HepG2 (cell line): ENCODE measurements around the gene VEGFB. TPM values are rescaled to one million over a fixed set of nuclear protein-coding genes. Genes with fewer than 3 reads are reported as not detected.

ENCODE experiments used
- ARHGAP35 ChIP-seq: sonication (generic); formaldehyde crosslinking; IDR thresholded peaks from 2 replicates; pipeline ENCODE4 v1.9.0; 2022; ENCODE audit warnings: mild to moderate bottlenecking, inconsistent platforms, moderate library complexity, missing genetic modification reagents, borderline replicate concordance
- CCDC6 ChIP-seq: sonication (generic); formaldehyde crosslinking; IDR thresholded peaks from 2 replicates; pipeline ENCODE4 v1.8.1; 2022; ENCODE audit warnings: mild to moderate bottlenecking, missing genetic modification reagents, moderate library complexity
- CENPT ChIP-seq: sonication (generic); formaldehyde crosslinking; IDR thresholded peaks from 2 replicates; pipeline ENCODE4 v1.8.0; 2022; ENCODE audit warnings: low read depth, mild to moderate bottlenecking, moderate library complexity, missing genetic modification reagents
- CHD2 ChIP-seq: IDR thresholded peaks from 2 replicates; pipeline ENCODE4 v1.6.1; 2011; ENCODE audit warnings: low read depth, low read length, improper control_type of control experiment
- ELF1 ChIP-seq: sonication (generic); formaldehyde crosslinking; IDR thresholded peaks from 2 replicates; pipeline ENCODE4 v1.4.0; 2020; ENCODE audit warnings: missing genetic modification reagents
- EP300 ChIP-seq, 3 experiments: sonication (generic) in 1 of 3; formaldehyde crosslinking in 1 of 3; IDR thresholded peaks; 2 replicates each; pipeline versions ENCODE4 v1.5.1 to v1.6.1; 2011 to 2020; ENCODE audit warnings: low read depth in 2 of 3, low read length in 2 of 3, borderline replicate concordance in 1 of 3, improper control_type of control experiment in 1 of 3, mild to moderate bottlenecking in 1 of 3, missing genetic modification reagents in 1 of 3, moderate library complexity in 1 of 3
- ETV6 ChIP-seq: sonication (generic); formaldehyde crosslinking; conservative IDR thresholded peaks from 2 replicates; pipeline ENCODE4 v1.4.0; 2020; ENCODE audit warnings: missing genetic modification reagents
- HMGA1 ChIP-seq: sonication (generic); formaldehyde crosslinking; conservative IDR thresholded peaks from 2 replicates; pipeline ENCODE4 v1.4.0; 2020; ENCODE audit warnings: missing genetic modification reagents
- HNF4G ChIP-seq, 2 experiments: sonication (generic) in 1 of 2; formaldehyde crosslinking in 1 of 2; IDR thresholded peaks; 2 replicates each; pipeline versions ENCODE4 v1.4.0 to v1.6.1; 2011 to 2020; ENCODE audit warnings: borderline replicate concordance in 2 of 2, low read depth in 2 of 2, mild to moderate bottlenecking in 2 of 2, low read length in 1 of 2, missing genetic modification reagents in 1 of 2, moderate library complexity in 1 of 2
- KAT8 ChIP-seq: IDR thresholded peaks from 2 replicates; pipeline ENCODE4 v1.6.1; 2016; ENCODE audit warnings: missing genetic modification reagents, missing compliant biosample characterization
- MLLT10 ChIP-seq: sonication (generic); formaldehyde crosslinking; IDR thresholded peaks from 2 replicates; pipeline ENCODE4 v1.4.0; 2020; ENCODE audit warnings: missing genetic modification reagents
- MZF1 ChIP-seq: sonication (generic); formaldehyde crosslinking; IDR thresholded peaks from 2 replicates; pipeline ENCODE4 v1.8.1; 2023; ENCODE audit warnings: mild to moderate bottlenecking, missing genetic modification reagents, borderline replicate concordance
- NFE2L1 ChIP-seq: sonication (generic); formaldehyde crosslinking; IDR thresholded peaks from 2 replicates; pipeline ENCODE4 v1.4.0; 2020; ENCODE audit warnings: missing genetic modification reagents, mild to moderate bottlenecking, borderline replicate concordance
- RNF2 ChIP-seq: fragments of 450-650 bp; conservative IDR thresholded peaks from 2 replicates; pipeline ENCODE4 v1.6.1; 2016; ENCODE audit warnings: low read depth
- SRSF1 ChIP-seq: fragments of 200-400 bp; formaldehyde crosslinking; optimal IDR thresholded peaks from 2 replicates; pipeline ENCODE3; 2017; ENCODE audit warnings: mild to moderate bottlenecking, low read depth, low read length, moderate library complexity
- STAT5B ChIP-seq: sonication (generic); formaldehyde crosslinking; IDR thresholded peaks from 2 replicates; pipeline ENCODE4 v1.4.0; 2020; ENCODE audit warnings: missing genetic modification reagents
- TAF1 ChIP-seq: sonication (generic); formaldehyde crosslinking; IDR thresholded peaks from 2 replicates; pipeline ENCODE4 v1.4.0; 2020; ENCODE audit warnings: missing genetic modification reagents
- TBX2 ChIP-seq: sonication (generic); formaldehyde crosslinking; IDR thresholded peaks from 2 replicates; pipeline ENCODE4 v1.5.0; 2020; ENCODE audit warnings: missing genetic modification reagents, mild to moderate bottlenecking, borderline replicate concordance
- TCF12 ChIP-seq, 2 experiments: fragments of 450-650 bp in 1 of 2; sonication (generic) in 1 of 2; formaldehyde crosslinking in 1 of 2; IDR thresholded peaks; 2 replicates each; pipeline versions ENCODE4 v1.6.1 to v1.8.0; 2017 to 2022; ENCODE audit warnings: antibody characterized with exemption in 1 of 2, mild to moderate bottlenecking in 1 of 2, missing genetic modification reagents in 1 of 2, moderate library complexity in 1 of 2
- ZFP37 ChIP-seq: sonication (generic); formaldehyde crosslinking; IDR thresholded peaks from 2 replicates; pipeline ENCODE4 v1.4.0; 2020; ENCODE audit warnings: missing genetic modification reagents, borderline replicate concordance
- ZFP62 ChIP-seq: sonication (generic); formaldehyde crosslinking; IDR thresholded peaks from 2 replicates; pipeline ENCODE4 v1.4.0; 2020; ENCODE audit warnings: missing genetic modification reagents
- ZFP90 ChIP-seq: sonication (generic); formaldehyde crosslinking; IDR thresholded peaks from 2 replicates; pipeline ENCODE4 v1.8.0; 2022; ENCODE audit warnings: missing genetic modification reagents, mild to moderate bottlenecking, inconsistent platforms, borderline replicate concordance
- ZNF234 ChIP-seq: sonication (generic); formaldehyde crosslinking; conservative IDR thresholded peaks from 2 replicates; pipeline ENCODE4 v1.5.1; 2020; ENCODE audit warnings: mild to moderate bottlenecking, missing genetic modification reagents
- ZNF280B ChIP-seq: sonication (generic); formaldehyde crosslinking; IDR thresholded peaks from 2 replicates; pipeline ENCODE4 v1.5.0; 2020; ENCODE audit warnings: missing genetic modification reagents, mild to moderate bottlenecking, borderline replicate concordance
- ZNF317 ChIP-seq: sonication (generic); formaldehyde crosslinking; IDR thresholded peaks from 2 replicates; pipeline ENCODE4 v1.5.0; 2020; ENCODE audit warnings: mild to moderate bottlenecking, missing genetic modification reagents
- ZNF639 ChIP-seq: conservative IDR thresholded peaks from 2 replicates; pipeline ENCODE4 v1.6.1; 2018; ENCODE audit warnings: missing genetic modification reagents
- ZNF75D ChIP-seq: sonication (generic); formaldehyde crosslinking; IDR thresholded peaks from 2 replicates; pipeline ENCODE4 v1.8.1; 2023; ENCODE audit warnings: missing genetic modification reagents, mild to moderate bottlenecking, borderline replicate concordance
- ZNF841 ChIP-seq: sonication (generic); formaldehyde crosslinking; IDR thresholded peaks from 2 replicates; pipeline ENCODE4 v1.8.1; 2023; ENCODE audit warnings: missing genetic modification reagents, borderline replicate concordance
- polyA plus RNA-seq, 8 experiments: library from polyadenylated mRNA; depleted of rRNA in 3 of 8; stranded (reverse) in 7 of 8; unstranded in 1 of 8; fragments of >200 nt; fragmentation: Illumina TruSeq in 4 of 8; extraction: Trizol in 4 of 8; gene quantifications; 2 replicates each; pipeline versions ENCODE4 v1.2.1 to v1.2.3, GENCODE V29; 2011 to 2016; ENCODE audit warnings: low read depth in 4 of 8, missing spikeins in 1 of 8, mixed read lengths in 1 of 8; ENCODE audit not compliant: insufficient read depth in 1 of 8
- total RNA-seq, 5 experiments: library from RNA; depleted of rRNA; stranded (reverse); fragments of >200 nt; fragmentation: Illumina TruSeq; extraction: Trizol; gene quantifications; 2 replicates each; pipeline ENCODE4 v1.2.3, GENCODE V29; 2016; ENCODE audit warnings: low read depth in 1 of 5

The VEGFB gene
- total and polyA plus RNA-seq, 2 of the 13 experiments (the other 11 are each of a cell fraction or from before 2014, with no cell fraction given): 9.0 to 11.3 TPM

- TF ChIP-seq MLLT10 (no peak), ZFP62 (no peak), CENPT (CRISPR knock-in tag) (peak; percentile 88; the same call in 1 of the 2 replicates), MZF1 (CRISPR knock-in tag) (peak; percentile 86; the same call in 1 of the 2 replicates), ZNF841 (CRISPR knock-in tag) (peak; percentile 90; the same call in 1 of the 2 replicates), STAT5B (peak; percentile 41; the same call in 1 of the 2 replicates), ZFP37 (CRISPR knock-in tag) (peak; percentile 60; the same call in 1 of the 2 replicates), RNF2 (peak; percentile 98), ARHGAP35 (CRISPR knock-in tag) (peak; percentile 88; the same call in 1 of the 2 replicates), EP300 (IDR thresholded peaks at IDR 0.05; ENCODE audit: low read depth in 2 of 2, low read length in 2 of 2) (no peak), EP300 (CRISPR knock-in tag; IDR thresholded peaks at IDR 0.05; ENCODE audit: borderline replicate concordance) (peak; percentile 23; the same call in 1 of the 2 replicates), ZNF639 (0 out of 2 replicates have a peak, but pooled peaks have one; percentile 35), ZFP90 (peak; percentile 83), ZNF75D (peak; percentile 94; the same call in 1 of the 2 replicates), TBX2 (CRISPR knock-in tag) (peak; percentile 95), ZNF317 (CRISPR knock-in tag) (peak; percentile 71; the same call in 1 of the 2 replicates), CHD2 (no peak), KAT8 (CRISPR knock-in tag) (peak; percentile 86), ZNF234 (CRISPR knock-in tag) (no peak), ZNF280B (CRISPR knock-in tag) (peak; percentile 95), CCDC6 (CRISPR knock-in tag) (peak; percentile 91; the same call in 1 of the 2 replicates), SRSF1 (peak; percentile 74), NFE2L1 (peak; percentile 95; the same call in 1 of the 2 replicates), HMGA1 (no peak), HNF4G (IDR thresholded peaks at IDR 0.05; ENCODE audit: borderline replicate concordance, low read depth, low read length) (no peak), HNF4G (CRISPR knock-in tag; IDR thresholded peaks at IDR 0.05; ENCODE audit: borderline replicate concordance, low read depth) (peak; percentile 56; the same call in 1 of the 2 replicates), ETV6 (peak; percentile 86; the same call in 1 of the 2 replicates), TCF12 (IDR thresholded peaks at IDR 0.05) (no peak), TCF12 (CRISPR knock-in tag; IDR thresholded peaks at IDR 0.05) (peak; percentile 68; the same call in 1 of the 2 replicates), TAF1 (CRISPR knock-in tag) (peak; percentile 91), ELF1 (CRISPR knock-in tag) (peak; percentile 62)
These were observed 49.1 kb upstream of the VEGFB start (continued) for GRCh38 chr11:64185175-64185692.
